Activated naive CD4-positive, alpha-beta T cell treated with anti-CD3 and anti-CD28 coated beads for 36 hours (primary cell): ENCODE measurements around the gene MOGAT1. TPM values are rescaled to one million over a fixed set of nuclear protein-coding genes. Genes with fewer than 3 reads are reported as not detected.

Experiments
- CTCF ChIA-PET: fragments of 350-600 bp; sonication (Branson Sonifier 250); formaldehyde crosslinking; loops from one replicate; lab custom pipeline; 2021; ENCODE audit warnings: antibody characterized with exemption; lab: Charles Lee
- DNase-seq: peaks from one replicate; pipeline ENCODE4 v3.0.0-alpha.2; 2020
- H3K27ac Mint-ChIP-seq: one replicate; pipeline ENCODE4 v1.8.0; 2021; ENCODE audit warnings: mild to moderate bottlenecking, mixed read lengths
- H3K27me3 Mint-ChIP-seq: one replicate; pipeline ENCODE4 v1.8.0; 2021; ENCODE audit warnings: low read depth, mixed read lengths
- H3K36me3 Mint-ChIP-seq: one replicate; pipeline ENCODE4 v1.8.0; 2021; ENCODE audit warnings: low read depth, mixed read lengths
- H3K4me1 Mint-ChIP-seq: one replicate; pipeline ENCODE4 v1.8.0; 2021; ENCODE audit warnings: low read depth, mixed read lengths
- H3K4me3 Mint-ChIP-seq: one replicate; pipeline ENCODE4 v1.8.0; 2021; ENCODE audit warnings: mild to moderate bottlenecking, moderate library complexity, mixed read lengths
- H3K9me3 Mint-ChIP-seq: one replicate; pipeline ENCODE4 v1.8.0; 2021; ENCODE audit warnings: mixed read lengths
- intact Hi-C: fragments of 100-400 bp; cut with micrococcal nuclease; formaldehyde crosslinking; loops from one replicate; pipeline ENCODE4 v1.15.1; 2023
- total RNA-seq, 2 experiments: library from RNA; stranded (reverse); gene quantifications; one replicate each; pipeline ENCODE4 v1.2.3, GENCODE V29; 2021

MOGAT1 gene
- not detected for total RNA-seq

DNA sequence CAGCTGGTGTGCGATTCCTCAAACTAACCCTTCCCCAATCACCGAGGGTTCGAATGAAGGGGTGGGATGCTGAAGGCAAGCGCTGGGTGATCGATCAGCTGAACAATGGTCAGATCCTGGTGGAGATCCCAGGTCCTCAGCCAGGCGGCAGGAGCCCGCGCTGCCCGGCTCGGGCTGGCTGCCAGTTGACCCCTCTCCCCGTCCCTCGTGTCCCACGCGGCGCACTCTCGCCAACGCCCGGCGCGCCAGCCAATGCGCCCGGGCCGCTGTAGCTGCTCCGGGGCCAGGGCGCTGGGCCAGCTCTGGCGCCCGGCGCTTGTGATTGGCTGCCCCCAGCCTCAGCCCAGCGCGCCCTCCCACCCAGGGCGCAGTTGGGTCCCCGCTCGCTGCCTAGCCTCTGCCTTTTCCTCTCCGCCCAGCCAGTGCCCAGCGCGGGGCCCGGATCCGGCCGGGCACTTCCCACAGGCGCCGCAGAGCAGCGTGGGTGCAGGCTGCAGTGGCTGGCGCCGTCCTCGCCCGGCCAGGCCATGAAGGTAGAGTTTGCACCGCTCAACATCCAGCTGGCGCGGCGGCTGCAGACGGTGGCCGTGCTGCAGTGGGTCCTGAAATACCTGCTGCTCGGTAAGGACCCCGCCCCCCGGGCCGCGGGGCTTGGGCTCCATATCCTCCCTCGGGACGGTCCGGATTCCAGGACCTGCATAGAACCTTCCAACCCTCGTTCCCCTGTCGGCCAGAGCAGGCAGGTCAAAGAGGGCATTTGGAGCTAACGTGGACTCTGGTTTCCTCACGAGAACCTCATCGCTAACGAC, at the start of gene MOGAT1:
TSS of gene MOGAT1 (plus strand) at position 400 of the 809 bp plus-strand sequence. CDS start at position 528, 128 bp downstream.
- H3K36me3 Mint-ChIP-seq, result no peaks in the 10 kb centered on the region
- H3K27ac Mint-ChIP-seq, result no peak within 1 kb of the TSS
- no peaks in the 10 kb centered on the region for H3K9me3 Mint-ChIP-seq
- peaks cover 49% of the 10 kb centered on the region for H3K27me3 Mint-ChIP-seq
- CTCF ChIA-PET, result interaction anchor here (0.6 to 1.6 kb wide), 2 partner anchors 13 to 19 kb away, joined by 5 to 6 read pairs; no protein-coding TSS in a partner anchor
- H3K4me1 Mint-ChIP-seq, result peaks cover 7% of the 10 kb centered on the region
- H3K4me3 Mint-ChIP-seq, result peak within 1 kb of the TSS; percentile 47
- intact Hi-C loops, result no loop called here
- DNase-seq, result no peak

GRCh38 chr2:222621893-222622292, 49.6 kb upstream of the MOGAT1 start:
- H3K9me3 Mint-ChIP-seq, result no peaks in the 10 kb centered on the region
- H3K27me3 Mint-ChIP-seq, result no peaks in the 10 kb centered on the region
- H3K4me3 Mint-ChIP-seq, result no peak overlapping the region
- H3K4me1 Mint-ChIP-seq, result no peaks in the 10 kb centered on the region
- no peak for DNase-seq
- H3K36me3 Mint-ChIP-seq, result peaks cover 38% of the 10 kb centered on the region
- H3K27ac Mint-ChIP-seq, result no peak overlapping the region
- intact Hi-C loops, result no loop called here
- CTCF ChIA-PET, result no interaction called here

DNA sequence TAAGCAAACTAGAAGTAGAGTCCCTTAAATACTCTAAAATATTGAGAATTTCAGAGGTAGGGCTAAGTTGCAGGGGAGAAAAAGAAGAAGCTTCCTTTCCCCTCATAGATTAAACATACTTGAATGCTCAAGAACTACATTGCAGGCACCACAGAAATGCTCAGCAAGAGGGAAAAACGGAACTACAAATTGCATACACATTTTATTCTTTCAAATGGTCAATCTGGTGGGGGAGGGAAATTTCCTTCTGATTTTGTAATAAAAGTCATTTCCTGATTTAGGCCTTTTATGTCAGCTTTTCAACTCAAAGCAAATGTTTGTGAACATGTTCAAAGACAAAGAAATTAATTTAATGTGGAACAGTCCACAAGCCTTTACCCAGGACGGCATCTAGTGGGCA, 48.5 kb upstream of the MOGAT1 start:
- CTCF ChIA-PET, result no interaction called here
- no peak for DNase-seq
- no peaks in the 10 kb centered on the region for H3K27me3 Mint-ChIP-seq
- no peaks in the 10 kb centered on the region for H3K4me1 Mint-ChIP-seq
- no peak overlapping the region for H3K4me3 Mint-ChIP-seq
- H3K36me3 Mint-ChIP-seq, result peaks cover 43% of the 10 kb centered on the region
- no peaks in the 10 kb centered on the region for H3K9me3 Mint-ChIP-seq
- intact Hi-C loops, result no loop called here
- H3K27ac Mint-ChIP-seq, result no peak overlapping the region

GRCh38 chr2:222623756-222624309, 47.6 kb upstream of the MOGAT1 start:
- Mint-ChIP-seq H3K4me3 (no peak overlapping the region), H3K36me3 (peaks cover 42% of the 10 kb centered on the region), H3K27ac (no peak overlapping the region), H3K27me3 (no peaks in the 10 kb centered on the region), H3K4me1 (no peaks in the 10 kb centered on the region), H3K9me3 (no peaks in the 10 kb centered on the region)
- intact Hi-C loops, result no loop called here
- no peak for DNase-seq
- CTCF ChIA-PET, result interaction anchor here (0.8 kb wide), 1 partner anchor 24 kb away, joined by 3 read pairs; no protein-coding TSS in a partner anchor

DNA sequence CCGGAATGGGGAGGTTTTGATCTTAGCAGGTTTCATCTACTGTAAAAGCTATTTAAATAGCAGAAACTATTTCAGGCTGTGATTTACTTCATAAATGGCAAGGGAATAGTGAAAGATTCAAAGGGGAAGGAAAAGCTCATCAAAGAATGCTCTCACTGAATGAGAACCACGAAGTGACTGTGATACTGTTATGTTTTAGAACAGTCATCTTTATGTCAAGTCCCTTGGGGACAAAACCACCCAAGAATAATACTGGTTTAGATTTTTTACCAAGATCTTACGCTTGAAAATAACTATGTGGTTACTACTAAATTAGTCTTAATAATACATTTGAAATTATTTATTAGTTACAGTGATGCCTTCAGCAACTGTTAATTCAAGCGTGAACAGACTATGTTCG, 43.7 kb upstream of the MOGAT1 start:
- H3K27ac Mint-ChIP-seq, result no peak overlapping the region
- CTCF ChIA-PET, result no interaction called here
- no peaks in the 10 kb centered on the region for H3K27me3 Mint-ChIP-seq
- intact Hi-C loops, result no loop called here
- no peaks in the 10 kb centered on the region for H3K4me1 Mint-ChIP-seq
- H3K4me3 Mint-ChIP-seq, result no peak overlapping the region
- DNase-seq, result no peak
- H3K9me3 Mint-ChIP-seq, result no peaks in the 10 kb centered on the region
- H3K36me3 Mint-ChIP-seq, result peaks cover 46% of the 10 kb centered on the region

DNA sequence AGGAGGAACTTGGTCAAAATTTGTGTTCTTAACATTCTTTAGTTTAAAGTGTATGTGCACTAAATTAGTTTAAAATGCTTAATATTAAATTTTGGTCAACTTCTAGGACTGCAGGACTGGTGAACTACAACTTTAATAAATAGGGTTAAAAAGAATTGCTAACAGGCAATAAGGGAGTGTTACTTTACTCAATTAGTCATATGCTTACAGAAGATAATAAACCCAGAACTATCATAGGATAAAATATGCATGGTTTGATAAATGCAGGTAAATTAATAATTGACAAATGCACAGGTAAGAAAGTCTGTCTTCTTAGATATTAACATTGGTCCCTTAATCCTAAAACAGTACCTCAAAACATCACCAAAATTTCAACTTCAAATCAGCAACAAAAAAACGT, 36.2 kb upstream of the MOGAT1 start:
- Mint-ChIP-seq H3K27me3 (no peaks in the 10 kb centered on the region), H3K4me1 (peaks cover 4% of the 10 kb centered on the region), H3K4me3 (no peak overlapping the region), H3K27ac (no peak overlapping the region), H3K36me3 (peaks cover 42% of the 10 kb centered on the region), H3K9me3 (no peaks in the 10 kb centered on the region)
- intact Hi-C loops, result no loop called here
- no peak for DNase-seq
- CTCF ChIA-PET, result no interaction called here

DNA sequence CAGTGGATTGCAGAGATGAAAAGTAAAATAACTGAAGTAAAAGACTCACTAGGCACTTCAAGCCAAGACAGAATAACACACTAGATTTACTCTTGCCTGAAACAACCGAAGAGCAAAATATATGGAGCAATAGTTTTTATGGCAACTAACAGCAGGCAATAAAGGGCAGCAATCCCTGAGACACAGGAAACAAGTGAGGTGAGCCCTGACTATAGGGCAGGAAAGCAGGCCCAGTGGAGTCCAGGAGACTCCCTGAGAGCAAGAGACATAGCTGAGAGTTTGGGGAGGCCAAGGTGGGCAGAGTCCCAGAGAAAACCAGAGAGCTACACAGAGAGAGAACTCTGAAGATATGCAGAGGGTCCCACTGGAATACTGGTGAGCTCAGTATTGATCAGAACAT, 34.4 kb upstream of the MOGAT1 start:
- H3K36me3 Mint-ChIP-seq, result peaks cover 42% of the 10 kb centered on the region
- H3K27ac Mint-ChIP-seq, result no peak overlapping the region
- no peaks in the 10 kb centered on the region for H3K9me3 Mint-ChIP-seq
- no peak overlapping the region for H3K4me3 Mint-ChIP-seq
- peaks cover 4% of the 10 kb centered on the region for H3K4me1 Mint-ChIP-seq
- intact Hi-C loops, result no loop called here
- CTCF ChIA-PET, result no interaction called here
- no peaks in the 10 kb centered on the region for H3K27me3 Mint-ChIP-seq
- DNase-seq, result no peak

DNA sequence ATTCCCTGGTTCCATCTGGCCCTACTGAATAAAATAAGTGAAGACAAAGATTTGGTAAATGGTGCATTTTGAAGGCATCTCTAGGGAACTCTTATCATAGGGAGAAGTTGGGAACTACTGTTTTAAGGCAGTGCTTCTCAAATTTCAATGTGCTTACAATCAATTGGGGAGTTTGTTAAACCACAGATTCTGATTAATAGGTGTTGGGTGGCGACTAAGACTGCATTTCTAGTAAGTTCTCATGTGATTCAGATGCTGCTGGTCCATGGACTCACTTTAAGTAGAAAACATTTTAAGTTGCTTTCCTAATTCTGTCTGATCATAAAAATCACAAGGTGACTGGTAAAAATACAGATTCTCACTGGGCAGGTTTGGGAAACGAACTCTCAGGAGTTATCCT, 30.1 kb upstream of the MOGAT1 start:
- Mint-ChIP-seq H3K36me3 (peaks cover 57% of the 10 kb centered on the region), H3K4me3 (no peak overlapping the region), H3K27me3 (no peaks in the 10 kb centered on the region), H3K27ac (no peak overlapping the region), H3K4me1 (peaks cover 12% of the 10 kb centered on the region), H3K9me3 (no peaks in the 10 kb centered on the region)
- CTCF ChIA-PET, result interaction anchor here (1.5 kb wide), 1 partner anchor 323 kb away, joined by 3 read pairs; no protein-coding TSS in a partner anchor
- no peak for DNase-seq
- intact Hi-C loops, result no loop called here

GRCh38 chr2:222643134-222643533, 28.3 kb upstream of the MOGAT1 start:
- peaks cover 12% of the 10 kb centered on the region for H3K4me1 Mint-ChIP-seq
- H3K9me3 Mint-ChIP-seq, result no peaks in the 10 kb centered on the region
- DNase-seq, result no peak
- CTCF ChIA-PET, result no interaction called here
- intact Hi-C loops, result no loop called here
- peaks cover 51% of the 10 kb centered on the region for H3K36me3 Mint-ChIP-seq
- no peak overlapping the region for H3K4me3 Mint-ChIP-seq
- H3K27me3 Mint-ChIP-seq, result no peaks in the 10 kb centered on the region
- no peak overlapping the region for H3K27ac Mint-ChIP-seq

GRCh38 chr2:222646008-222646407, 25.4 kb upstream of the MOGAT1 start:
- Mint-ChIP-seq H3K36me3 (peaks cover 50% of the 10 kb centered on the region), H3K4me3 (no peak overlapping the region), H3K4me1 (peaks cover 15% of the 10 kb centered on the region), H3K27me3 (no peaks in the 10 kb centered on the region), H3K9me3 (no peaks in the 10 kb centered on the region), H3K27ac (no peak overlapping the region)
- no peak for DNase-seq
- intact Hi-C loops, result no loop called here
- CTCF ChIA-PET, result no interaction called here

- Mint-ChIP-seq H3K4me1 (peaks cover 44% of the 10 kb centered on the region), H3K9me3 (no peaks in the 10 kb centered on the region), H3K36me3 (peaks cover 38% of the 10 kb centered on the region), H3K4me3 (no peak overlapping the region), H3K27ac (no peak overlapping the region), H3K27me3 (no peaks in the 10 kb centered on the region)
- intact Hi-C loops, result loop anchor here (10.0 kb wide), 1 partner anchor 1935 kb away; the partner anchor contains the start of gene CUL3
- no peak for DNase-seq
- CTCF ChIA-PET, result no interaction called here
Measured at GRCh38 chr2:222649801-222650200, 21.7 kb upstream of the MOGAT1 start.

GRCh38 chr2:222651718-222652418, 19.6 kb upstream of the MOGAT1 start:
- CTCF ChIA-PET, result interaction anchor here (0.6 kb wide), 1 partner anchor 25 kb away, joined by 3 read pairs; no protein-coding TSS in a partner anchor
- no peak for DNase-seq
- peaks cover 29% of the 10 kb centered on the region for H3K36me3 Mint-ChIP-seq
- no peak overlapping the region for H3K27ac Mint-ChIP-seq
- intact Hi-C loops, result loop anchor here (10.0 kb wide), 1 partner anchor 1933 kb away; the partner anchor contains the start of gene CUL3
- H3K4me3 Mint-ChIP-seq, result no peak overlapping the region
- no peaks in the 10 kb centered on the region for H3K27me3 Mint-ChIP-seq
- H3K4me1 Mint-ChIP-seq, result peaks cover 42% of the 10 kb centered on the region
- no peaks in the 10 kb centered on the region for H3K9me3 Mint-ChIP-seq
